ENCODE data around the gene EPHA2.
A peak's percentile ranks its signal among the peaks of the same experiment; 100 is the strongest.

DNA sequence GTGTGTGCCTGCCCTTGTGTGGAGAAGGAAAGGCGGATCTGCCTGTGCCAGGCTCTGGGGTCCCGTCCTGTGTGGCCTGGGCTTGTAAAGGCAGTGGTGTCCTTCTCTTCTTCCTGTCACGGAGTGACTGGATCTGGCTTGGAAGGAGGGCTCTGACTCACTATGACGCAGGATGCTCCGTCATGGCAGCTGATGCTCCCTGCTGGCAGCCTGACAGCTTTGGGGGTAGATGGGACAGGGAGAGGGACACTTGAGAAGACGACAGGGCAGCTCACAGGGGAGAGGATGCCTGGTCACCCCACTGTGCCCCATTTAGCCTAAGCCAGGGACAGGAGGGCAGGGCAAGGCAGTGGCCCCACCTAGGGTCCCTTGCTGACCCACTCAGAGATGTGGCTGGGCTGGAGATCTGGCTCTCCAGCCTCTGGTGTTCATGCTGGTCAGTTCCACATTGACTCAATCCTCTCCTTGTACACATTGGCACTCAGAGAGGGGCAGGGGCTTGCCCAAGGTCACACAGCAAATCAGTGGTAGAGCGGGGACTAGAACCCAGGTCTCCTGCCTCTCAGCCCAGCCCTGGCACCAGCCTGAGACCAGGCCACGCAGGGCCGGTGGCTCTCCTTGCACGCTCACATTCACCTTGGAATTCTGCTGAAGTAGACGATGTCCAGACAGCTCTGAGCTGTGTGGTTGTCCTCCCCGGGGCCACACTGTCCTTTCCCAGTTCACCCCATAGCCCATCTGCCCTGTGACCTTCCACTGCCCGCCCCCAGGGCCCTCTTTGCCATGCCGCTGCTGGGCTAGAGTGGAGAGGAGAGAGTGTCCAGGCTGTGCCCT, 79.6 kb downstream of the EPHA2 start:
- TF ChIP-seq, protein P1, sequence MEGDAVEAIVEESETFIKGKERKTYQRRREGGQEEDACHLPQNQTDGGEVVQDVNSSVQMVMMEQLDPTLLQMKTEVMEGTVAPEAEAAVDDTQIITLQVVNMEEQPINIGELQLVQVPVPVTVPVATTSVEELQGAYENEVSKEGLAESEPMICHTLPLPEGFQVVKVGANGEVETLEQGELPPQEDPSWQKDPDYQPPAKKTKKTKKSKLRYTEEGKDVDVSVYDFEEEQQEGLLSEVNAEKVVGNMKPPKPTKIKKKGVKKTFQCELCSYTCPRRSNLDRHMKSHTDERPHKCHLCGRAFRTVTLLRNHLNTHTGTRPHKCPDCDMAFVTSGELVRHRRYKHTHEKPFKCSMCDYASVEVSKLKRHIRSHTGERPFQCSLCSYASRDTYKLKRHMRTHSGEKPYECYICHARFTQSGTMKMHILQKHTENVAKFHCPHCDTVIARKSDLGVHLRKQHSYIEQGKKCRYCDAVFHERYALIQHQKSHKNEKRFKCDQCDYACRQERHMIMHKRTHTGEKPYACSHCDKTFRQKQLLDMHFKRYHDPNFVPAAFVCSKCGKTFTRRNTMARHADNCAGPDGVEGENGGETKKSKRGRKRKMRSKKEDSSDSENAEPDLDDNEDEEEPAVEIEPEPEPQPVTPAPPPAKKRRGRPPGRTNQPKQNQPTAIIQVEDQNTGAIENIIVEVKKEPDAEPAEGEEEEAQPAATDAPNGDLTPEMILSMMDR (IDR thresholded peaks at IDR 0.05), result no peak
- peak; percentile 51 to 97 for TF ChIP-seq POLR2A (IDR thresholded peaks at IDR 0.05)

Data from adrenal gland (tissue), 5 donors.